AG20443 (cell line): Measurements from ENCODE around the gene ZBTB39.
"Not testable (repeated sequence)": the region's sequence is repeated elsewhere in the genome, so short reads cannot be mapped to it uniquely, and the experiment has no call there.

ENCODE experiments used
- DNase-seq: peaks from one replicate; pipeline ENCODE4 v3.0.0; 2012; ENCODE audit warnings: low spot score, mixed read lengths

Gene ZBTB39

GRCh38 chr12:57031789-57032188 lies 25.4 kb upstream of the ZBTB39 start:
- no peak for DNase-seq

GRCh38 chr12:57031138-57031725 lies 24.9 kb upstream of the ZBTB39 start:
- no peak for DNase-seq

GRCh38 chr12:57029457-57029856 lies 23.1 kb upstream of the ZBTB39 start:
- no peak for DNase-seq

- DNase-seq = no peak
Measured at GRCh38 chr12:57027805-57028153, 21.4 kb upstream of the ZBTB39 start.

- DNase-seq = no peak
Measured at GRCh38 chr12:57027011-57027804, 20.9 kb upstream of the ZBTB39 start.

- DNase-seq = no peak
Measured at GRCh38 chr12:57025196-57025595, 18.9 kb upstream of the ZBTB39 start.

GRCh38 chr12:57022324-57022723 lies 16.0 kb upstream of the ZBTB39 start:
- DNase-seq = not testable (repeated sequence)

- no peak for DNase-seq
Measured at GRCh38 chr12:57019983-57020719, 13.8 kb upstream of the ZBTB39 start.

- DNase-seq = no peak
Measured at GRCh38 chr12:57018906-57019305, 12.6 kb upstream of the ZBTB39 start.

GRCh38 chr12:57018353-57018752 lies 12.0 kb upstream of the ZBTB39 start:
- DNase-seq = not testable (repeated sequence)

GRCh38 chr12:57016348-57016747 lies 10.0 kb upstream of the ZBTB39 start, which contains the start of gene TAC3:
TAC3 (minus strand) TSS chr12:57016529; CDS start chr12:57015797, 732 bp downstream.
- no peak for DNase-seq

- no peak for DNase-seq
Measured at GRCh38 chr12:57012600-57013465, 6.5 kb upstream of the ZBTB39 start.

- DNase-seq = no peak
Measured at GRCh38 chr12:57011438-57012424, 5.4 kb upstream of the ZBTB39 start.

- DNase-seq = no peak
Measured at GRCh38 chr12:57010627-57011247, 4.4 kb upstream of the ZBTB39 start.

- no peak for DNase-seq
Measured at GRCh38 chr12:57009949-57010626, 3.7 kb upstream of the ZBTB39 start.

- DNase-seq = peak; percentile 66
Measured at GRCh38 chr12:57008178-57008577, 1.8 kb upstream of the ZBTB39 start.

GRCh38 chr12:57006809-57007475 lies 596 bp upstream of the ZBTB39 start:
- DNase-seq = no peak

GRCh38 chr12:57004651-57005050 lies 1.7 kb downstream of the ZBTB39 start:
- DNase-seq = no peak

GRCh38 chr12:57003395-57003794 lies 3.0 kb downstream of the ZBTB39 start:
- no peak for DNase-seq
